GM12878 (cell line): ENCODE measurements around the gene HLA-DMA. TPM values are rescaled to one million over a fixed set of nuclear protein-coding genes. Genes with fewer than 3 reads are reported as not detected.

ENCODE experiments used
- ATAC-seq: fragments of 200-7000 bp; cut with Tn5 transposase; 3 replicates; pipeline ENCODE4 v1.9.1; 2020; ENCODE audit warnings: mild to moderate bottlenecking, moderate library complexity
- BruUV-seq: library from RNA; stranded (reverse); fragments of 400-500 nt; replicated peaks from 2 replicates; lab custom pipeline; 2021; lab: Mats Ljungman, UMichigan
- CTCF ChIA-PET: fragments of 300-600 bp; sonication (Branson Sonifier 250); formaldehyde crosslinking; extraction: SDS; loops from one replicate; lab custom pipeline; 2021; ENCODE audit warnings: inconsistent platforms; lab: Yijun Ruan, JAX
- POLR2A ChIA-PET: fragments of 350-600 bp; formaldehyde crosslinking; extraction: SDS; loops from one replicate; lab custom pipeline; 2021; ENCODE audit warnings: inconsistent platforms; lab: Charles Lee
- RAD21 ChIA-PET: fragments of 300-600 bp; sonication (Branson Sonifier 250); formaldehyde crosslinking; loops from one replicate; lab custom pipeline; 2023; ENCODE audit warnings: antibody characterized with exemption; ENCODE audit not compliant: unreplicated experiment; lab: Charles Lee
- SMC1A ChIA-PET: fragments of 300-600 bp; sonication (Branson Sonifier 250); formaldehyde crosslinking; loops from one replicate; lab custom pipeline; 2023; ENCODE audit not compliant: unreplicated experiment, uncharacterized antibody; lab: Charles Lee
- DNase-seq: peaks from one replicate; pipeline ENCODE4 v3.0.0-alpha.2; 2011; ENCODE audit warnings: low read depth, low spot score
- FAIRE-seq: peaks from 3 replicates; lab custom pipeline; 2011; peaks lifted over from hg19 to GRCh38; lab: Jason Lieb, UNC
- H2AFZ ChIP-seq: 2 replicates; pipeline ENCODE4 v1.6.0; 2011; ENCODE audit warnings: low read depth, low read length, control low read depth; ENCODE audit not compliant: control insufficient read depth
- H3K27ac ChIP-seq: 2 replicates; pipeline ENCODE4 v1.5.1; 2011; ENCODE audit warnings: control low read depth; ENCODE audit not compliant: control insufficient read depth, insufficient read depth
- H3K27me3 ChIP-seq, 2 experiments: replicated peaks in 1 of 2; 2 replicates each; pipeline versions ENCODE4 v1.6.0 to v1.6.1; 2011; ENCODE audit warnings: low read length in 1 of 2; ENCODE audit not compliant: control insufficient read depth in 2 of 2, insufficient read depth in 2 of 2
- H3K36me3 ChIP-seq, 2 experiments: 2 replicates each; pipeline ENCODE4 v1.5.1; 2011; ENCODE audit warnings: low read length in 1 of 2; ENCODE audit not compliant: control insufficient read depth in 2 of 2, insufficient read depth in 2 of 2
- H3K4me1 ChIP-seq: 2 replicates; pipeline ENCODE4 v1.6.1; 2011; ENCODE audit warnings: mild to moderate bottlenecking, low read length, moderate library complexity, mixed read lengths; ENCODE audit not compliant: control insufficient read depth, insufficient read depth
- H3K4me2 ChIP-seq: 2 replicates; pipeline ENCODE4 v1.6.0; 2011; ENCODE audit warnings: control low read depth; ENCODE audit not compliant: control insufficient read depth, insufficient read depth
- H3K4me3 ChIP-seq: fragments of 200-600 bp; sonication (generic); 2 replicates; pipeline ENCODE4 v1.5.1; 2016
- H3K79me2 ChIP-seq: 2 replicates; pipeline ENCODE4 v1.6.0; 2011; ENCODE audit warnings: low read length; ENCODE audit not compliant: control insufficient read depth, insufficient read depth
- H3K9ac ChIP-seq: 2 replicates; pipeline ENCODE4 v1.8.0; 2011; ENCODE audit warnings: low read length, control low read depth, mixed read lengths; ENCODE audit not compliant: control insufficient read depth, insufficient read depth
- H3K9me3 ChIP-seq: replicated peaks from 3 replicates; pipeline ENCODE4 v1.5.1; 2011; ENCODE audit warnings: mild to moderate bottlenecking, low read length; ENCODE audit not compliant: control insufficient read depth, insufficient read depth
- H4K20me1 ChIP-seq: 2 replicates; pipeline ENCODE4 v1.6.0; 2011; ENCODE audit not compliant: control insufficient read depth, insufficient read depth
- MYC ChIP-seq: IDR thresholded peaks from 2 replicates; pipeline ENCODE4 v1.6.1; 2011; ENCODE audit warnings: mild to moderate bottlenecking, low read length, moderate library complexity, inconsistent platforms; ENCODE audit not compliant: insufficient read depth, insufficient replicate concordance, insufficient read length, severe bottlenecking
- NRF1 ChIP-seq: conservative IDR thresholded peaks from 2 replicates; pipeline ENCODE4 v1.6.1; 2011; ENCODE audit warnings: mild to moderate bottlenecking, low read depth, low read length, improper control_type of control experiment
- POLR2A ChIP-seq: IDR thresholded peaks from 2 replicates; pipeline ENCODE4 v1.6.1; 2011; ENCODE audit warnings: low read depth, mild to moderate bottlenecking, low read length
- POLR2AphosphoS5 ChIP-seq: IDR thresholded peaks from 2 replicates; pipeline ENCODE4 v1.6.1; 2011; ENCODE audit warnings: mild to moderate bottlenecking, low read length, inconsistent platforms
- POU2F2 ChIP-seq: IDR thresholded peaks from 3 replicates; pipeline ENCODE4 v1.6.1; 2011; ENCODE audit warnings: low read depth, mild to moderate bottlenecking, low read length, borderline replicate concordance
- SIN3A ChIP-seq: IDR thresholded peaks from 2 replicates; pipeline ENCODE4 v1.6.1; 2012; ENCODE audit warnings: low read depth, low read length, improper control_type of control experiment
- STAT1 ChIP-seq: fragments of 450-650 bp; conservative IDR thresholded peaks from 2 replicates; pipeline ENCODE4 v1.6.1; 2014; ENCODE audit warnings: antibody characterized with exemption, mild to moderate bottlenecking
- SUPT20H ChIP-seq: IDR thresholded peaks from 2 replicates; pipeline ENCODE4 v1.6.1; 2011; ENCODE audit warnings: low read depth, mild to moderate bottlenecking, low read length, moderate library complexity, borderline replicate concordance; ENCODE audit not compliant: control insufficient read depth
- WGBS: methylation state at CpG from one replicate; pipeline ENCODE4 v1.1.6; 2016; ENCODE audit warnings: low lambda C conversion rate; ENCODE audit not compliant: insufficient replicate concordance, insufficient coverage; ENCODE audit errors: missing lambda C conversion rate; 5-methylcytosine and 5-hydroxymethylcytosine counted together
- in situ Hi-C: fragments of 300-500 bp; cut with MboI; formaldehyde crosslinking; loops from 9 replicates; pipeline ENCODE4 v1.14.3; 2018; ENCODE audit warnings: mixed read lengths
- intact Hi-C: fragments of 100-400 bp; cut with micrococcal nuclease; formaldehyde crosslinking; loops from one replicate; pipeline ENCODE4 v1.14.2; 2022; ENCODE audit not compliant: unreplicated experiment
- polyA plus RNA-seq, 11 experiments: library from polyadenylated mRNA; depleted of rRNA in 4 of 11; unstranded in 6 of 11; stranded (reverse) in 5 of 11; fragments of >200 nt; fragmentation: Nextera tagmentation in 4 of 11; fragmentation: Illumina TruSeq in 1 of 11; extraction: Ambion mirVana in 4 of 11; extraction: Trizol in 1 of 11; gene quantifications; 1 replicate in 1 of 11; 2 replicates in 10 of 11; pipeline versions ENCODE4 v1.2.1 to v1.2.3, GENCODE V29; 2011 to 2016; ENCODE audit warnings: inconsistent platforms in 2 of 11, missing spikeins in 2 of 11, low read depth in 1 of 11
- total RNA-seq, 4 experiments: library from RNA; depleted of rRNA in 3 of 4; stranded (reverse); fragments of >200 nt in 3 of 4; fragmentation: Illumina TruSeq in 1 of 4; extraction: Trizol in 1 of 4; gene quantifications; 2 replicates each; pipeline versions ENCODE4 v1.2.1 to v1.2.3, GENCODE V29; 2013 to 2021
- TF ChIP-seq, protein P1 (sequence below): fragments of 450-650 bp; IDR thresholded peaks from 2 replicates; pipeline ENCODE4 v1.6.1; 2018; ENCODE audit warnings: mild to moderate bottlenecking, low read depth, moderate library complexity; ENCODE audit not compliant: partially characterized antibody
- TF ChIP-seq, protein P2 (sequence below): IDR thresholded peaks from 2 replicates; pipeline ENCODE4 v1.6.1; 2011; ENCODE audit warnings: low read depth, mild to moderate bottlenecking, low read length, moderate library complexity, borderline replicate concordance; ENCODE audit errors: extremely low read depth
- TF ChIP-seq, protein P3 (sequence below): fragments of 450-650 bp; IDR thresholded peaks from 2 replicates; pipeline ENCODE4 v1.6.1; 2017; ENCODE audit warnings: mild to moderate bottlenecking
- TF ChIP-seq, protein P4 (sequence below): IDR thresholded peaks from 2 replicates; pipeline ENCODE4 v1.6.1; 2012; ENCODE audit warnings: low read depth, low read length, improper control_type of control experiment
- TF ChIP-seq, protein P5 (sequence below): IDR thresholded peaks from 2 replicates; pipeline ENCODE4 v1.6.1; 2011; ENCODE audit warnings: borderline replicate concordance, low read depth, mild to moderate bottlenecking, moderate library complexity, low read length; ENCODE audit not compliant: insufficient read depth, poor library complexity, severe bottlenecking

HLA-DMA gene
- total and polyA plus RNA-seq, 10 of the 15 experiments (the other 5 are each of a cell fraction or from before 2014, with no cell fraction given): 177 to 552 (median 309) TPM

DNA sequence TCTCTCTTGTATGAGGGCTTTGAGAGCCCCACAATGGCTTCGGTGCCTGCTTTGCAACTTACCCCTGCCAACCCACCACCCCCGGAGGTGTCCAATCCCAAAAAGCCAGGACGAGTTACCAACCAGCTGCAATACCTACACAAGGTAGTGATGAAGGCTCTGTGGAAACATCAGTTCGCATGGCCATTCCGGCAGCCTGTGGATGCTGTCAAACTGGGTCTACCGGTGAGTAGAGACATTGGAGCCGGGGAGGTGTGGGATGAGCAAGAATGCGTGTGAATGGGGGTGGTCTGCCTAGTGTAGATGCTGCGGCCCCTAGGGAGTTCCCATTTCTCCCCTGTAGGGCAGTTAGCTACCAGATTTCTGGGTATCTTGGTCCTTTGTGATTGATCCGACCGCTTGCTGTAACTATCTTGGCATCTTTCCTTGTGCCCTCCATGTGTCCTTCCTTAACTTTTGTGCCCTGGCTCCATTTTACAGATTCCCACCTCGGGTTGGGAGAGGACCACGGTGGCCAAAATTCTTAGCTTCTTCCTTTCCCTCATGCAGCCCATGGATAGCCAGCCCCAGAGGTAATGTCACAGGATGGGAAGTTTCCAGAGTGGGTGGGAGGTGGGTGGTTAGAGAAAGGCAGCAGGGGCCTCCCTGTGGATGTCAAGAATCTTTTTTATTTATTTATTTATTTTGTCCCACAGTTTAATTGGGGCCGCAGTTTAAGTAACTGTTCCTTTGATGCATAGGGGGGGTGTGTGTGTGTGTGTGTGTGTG is 21.8 kb upstream of the HLA-DMA start:
- Histone ChIP-seq H3K9me3 (no peaks in the 10 kb centered on the region), H3K4me1 (no peaks in the 10 kb centered on the region; the same call in 1 of the 2 replicates), H4K20me1 (peaks cover 44% of the 10 kb centered on the region), H3K4me2 (peak overlapping the region; percentile 78), H3K36me3 (peaks cover 49 to 57% of the 10 kb centered on the region in 2 experiments), H3K9ac (peak overlapping the region; percentile 85), H2AFZ (no peak overlapping the region), H3K79me2 (peaks cover 84% of the 10 kb centered on the region), H3K27ac (no peak overlapping the region; the same call in 1 of the 2 replicates), H3K27me3 (no peaks in the 10 kb centered on the region), H3K4me3 (peak overlapping the region; percentile 93)
- in situ Hi-C loops (loop anchor here (25.0 kb wide), 2 partner anchors 1412 to 1688 kb away; partner anchors contain the start of gene LTA), intact Hi-C loops (loop anchor here (5.0 kb wide), 1 partner anchor 132 kb away; the partner anchor contains the start of gene PSMB8)
- DNase-seq (no peak), ATAC-seq (no peak), FAIRE-seq (no peak)
- SMC1A ChIA-PET: interaction anchor here (0.8 to 17.2 kb wide), 15 partner anchors 9 to 89 kb away, joined by 3 to 347 read pairs (median 4); partner anchors contain the start of gene HLA-DMA
- BruUV-seq: no TSS peak
- RAD21 ChIA-PET: interaction anchor here (0.9 to 12.2 kb wide), 8 partner anchors 8 to 119 kb away, joined by 3 to 224 read pairs (median 28); partner anchors contain the start of genes HLA-DMA and HLA-DMB
- 0% methylated on average over 14 of the region's 14 CpGs for whole genome bisulfite sequencing
- CTCF ChIA-PET: interaction anchor here (0.6 to 13.8 kb wide), 10 partner anchors 8 to 1189 kb away, joined by 3 to 162 read pairs (median 5); partner anchors contain the start of genes HLA-DMA and TAP2
- POLR2A ChIA-PET: interaction anchor here (0.9 to 16.6 kb wide), 8 partner anchors 8 to 536 kb away, joined by 3 to 486 read pairs (median 11); partner anchors contain the start of genes HLA-DMA, HLA-DMB and TAP2
- TF ChIP-seq POLR2AphosphoS5 (peak; percentile 84), POLR2A (peak; percentile 55; the same call in 1 of the 2 replicates), NRF1 (no peak), STAT1 (no peak), SIN3A (0 out of 2 replicates have a peak, but pooled peaks have one; percentile 10), POU2F2 (0 out of 3 replicates have a peak, but pooled peaks have one; percentile 20), SUPT20H (no peak), MYC (no peak)
- TF ChIP-seq, protein P1, sequence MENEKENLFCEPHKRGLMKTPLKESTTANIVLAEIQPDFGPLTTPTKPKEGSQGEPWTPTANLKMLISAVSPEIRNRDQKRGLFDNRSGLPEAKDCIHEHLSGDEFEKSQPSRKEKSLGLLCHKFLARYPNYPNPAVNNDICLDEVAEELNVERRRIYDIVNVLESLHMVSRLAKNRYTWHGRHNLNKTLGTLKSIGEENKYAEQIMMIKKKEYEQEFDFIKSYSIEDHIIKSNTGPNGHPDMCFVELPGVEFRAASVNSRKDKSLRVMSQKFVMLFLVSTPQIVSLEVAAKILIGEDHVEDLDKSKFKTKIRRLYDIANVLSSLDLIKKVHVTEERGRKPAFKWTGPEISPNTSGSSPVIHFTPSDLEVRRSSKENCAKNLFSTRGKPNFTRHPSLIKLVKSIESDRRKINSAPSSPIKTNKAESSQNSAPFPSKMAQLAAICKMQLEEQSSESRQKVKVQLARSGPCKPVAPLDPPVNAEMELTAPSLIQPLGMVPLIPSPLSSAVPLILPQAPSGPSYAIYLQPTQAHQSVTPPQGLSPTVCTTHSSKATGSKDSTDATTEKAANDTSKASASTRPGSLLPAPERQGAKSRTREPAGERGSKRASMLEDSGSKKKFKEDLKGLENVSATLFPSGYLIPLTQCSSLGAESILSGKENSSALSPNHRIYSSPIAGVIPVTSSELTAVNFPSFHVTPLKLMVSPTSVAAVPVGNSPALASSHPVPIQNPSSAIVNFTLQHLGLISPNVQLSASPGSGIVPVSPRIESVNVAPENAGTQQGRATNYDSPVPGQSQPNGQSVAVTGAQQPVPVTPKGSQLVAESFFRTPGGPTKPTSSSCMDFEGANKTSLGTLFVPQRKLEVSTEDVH: no peak
- TF ChIP-seq, protein P2, sequence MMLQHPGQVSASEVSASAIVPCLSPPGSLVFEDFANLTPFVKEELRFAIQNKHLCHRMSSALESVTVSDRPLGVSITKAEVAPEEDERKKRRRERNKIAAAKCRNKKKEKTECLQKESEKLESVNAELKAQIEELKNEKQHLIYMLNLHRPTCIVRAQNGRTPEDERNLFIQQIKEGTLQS: no peak
- TF ChIP-seq, protein P3, sequence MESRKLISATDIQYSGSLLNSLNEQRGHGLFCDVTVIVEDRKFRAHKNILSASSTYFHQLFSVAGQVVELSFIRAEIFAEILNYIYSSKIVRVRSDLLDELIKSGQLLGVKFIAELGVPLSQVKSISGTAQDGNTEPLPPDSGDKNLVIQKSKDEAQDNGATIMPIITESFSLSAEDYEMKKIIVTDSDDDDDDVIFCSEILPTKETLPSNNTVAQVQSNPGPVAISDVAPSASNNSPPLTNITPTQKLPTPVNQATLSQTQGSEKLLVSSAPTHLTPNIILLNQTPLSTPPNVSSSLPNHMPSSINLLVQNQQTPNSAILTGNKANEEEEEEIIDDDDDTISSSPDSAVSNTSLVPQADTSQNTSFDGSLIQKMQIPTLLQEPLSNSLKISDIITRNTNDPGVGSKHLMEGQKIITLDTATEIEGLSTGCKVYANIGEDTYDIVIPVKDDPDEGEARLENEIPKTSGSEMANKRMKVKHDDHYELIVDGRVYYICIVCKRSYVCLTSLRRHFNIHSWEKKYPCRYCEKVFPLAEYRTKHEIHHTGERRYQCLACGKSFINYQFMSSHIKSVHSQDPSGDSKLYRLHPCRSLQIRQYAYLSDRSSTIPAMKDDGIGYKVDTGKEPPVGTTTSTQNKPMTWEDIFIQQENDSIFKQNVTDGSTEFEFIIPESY: no peak
- TF ChIP-seq, protein P4, sequence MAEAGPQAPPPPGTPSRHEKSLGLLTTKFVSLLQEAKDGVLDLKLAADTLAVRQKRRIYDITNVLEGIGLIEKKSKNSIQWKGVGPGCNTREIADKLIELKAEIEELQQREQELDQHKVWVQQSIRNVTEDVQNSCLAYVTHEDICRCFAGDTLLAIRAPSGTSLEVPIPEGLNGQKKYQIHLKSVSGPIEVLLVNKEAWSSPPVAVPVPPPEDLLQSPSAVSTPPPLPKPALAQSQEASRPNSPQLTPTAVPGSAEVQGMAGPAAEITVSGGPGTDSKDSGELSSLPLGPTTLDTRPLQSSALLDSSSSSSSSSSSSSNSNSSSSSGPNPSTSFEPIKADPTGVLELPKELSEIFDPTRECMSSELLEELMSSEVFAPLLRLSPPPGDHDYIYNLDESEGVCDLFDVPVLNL: no peak
- TF ChIP-seq, protein P5, sequence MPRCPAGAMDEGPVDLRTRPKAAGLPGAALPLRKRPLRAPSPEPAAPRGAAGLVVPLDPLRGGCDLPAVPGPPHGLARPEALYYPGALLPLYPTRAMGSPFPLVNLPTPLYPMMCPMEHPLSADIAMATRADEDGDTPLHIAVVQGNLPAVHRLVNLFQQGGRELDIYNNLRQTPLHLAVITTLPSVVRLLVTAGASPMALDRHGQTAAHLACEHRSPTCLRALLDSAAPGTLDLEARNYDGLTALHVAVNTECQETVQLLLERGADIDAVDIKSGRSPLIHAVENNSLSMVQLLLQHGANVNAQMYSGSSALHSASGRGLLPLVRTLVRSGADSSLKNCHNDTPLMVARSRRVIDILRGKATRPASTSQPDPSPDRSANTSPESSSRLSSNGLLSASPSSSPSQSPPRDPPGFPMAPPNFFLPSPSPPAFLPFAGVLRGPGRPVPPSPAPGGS: no peak
